HepG2 (cell line): Measurements from ENCODE around the gene BRD8. TPM values are rescaled to one million over a fixed set of nuclear protein-coding genes. Genes with fewer than 3 reads are reported as not detected.
A peak's percentile ranks its signal among the peaks of the same experiment; 100 is the strongest.

Experiments
- ATAC-seq: fragments of 200-7000 bp; cut with Tn5 transposase; 3 replicates; pipeline ENCODE4 v1.9.1; 2020; ENCODE audit warnings: mild to moderate bottlenecking, moderate library complexity
- BruUV-seq: library from RNA; stranded (reverse); fragments of 400-500 nt; replicated peaks from 2 replicates; lab custom pipeline; 2021; lab: Mats Ljungman, UMichigan
- CTCF ChIA-PET: fragments of 300-600 bp; formaldehyde crosslinking; extraction: SDS; loops from one replicate; lab custom pipeline; 2021; ENCODE audit warnings: low total read pairs, inconsistent platforms, low intra/inter-chr PET ratio; lab: Yijun Ruan, JAX
- POLR2A ChIA-PET: fragments of 350-600 bp; sonication (Branson Sonifier 250); formaldehyde crosslinking; loops from one replicate; lab custom pipeline; 2020; ENCODE audit warnings: antibody characterized with exemption, inconsistent platforms; lab: Yijun Ruan, JAX
- DNase-seq: peaks from one replicate; pipeline ENCODE4 v3.0.0-alpha.2; 2015; ENCODE audit warnings: low spot score
- FAIRE-seq: peaks from 3 replicates; lab custom pipeline; 2011; peaks lifted over from hg19 to GRCh38; lab: Jason Lieb, UNC
- H2AFZ ChIP-seq: one replicate; pipeline ENCODE4 v1.6.1; 2011; ENCODE audit warnings: low read length, inconsistent platforms
- H3K27ac ChIP-seq: fragments of 300-600 bp; 3 replicates; pipeline ENCODE4 v1.8.0; 2011; ENCODE audit warnings: mixed run types, mild to moderate bottlenecking, mixed read lengths, low read length, inconsistent platforms; ENCODE audit not compliant: insufficient read depth; ENCODE audit errors: extremely low read length
- H3K27me3 ChIP-seq, 2 experiments: fragments of 200-600 bp in 1 of 2; 2 replicates in 1 of 2; 3 replicates in 1 of 2; pipeline versions ENCODE4 v1.6.0 to v1.8.0; 2011; ENCODE audit warnings: low read length in 2 of 2, mild to moderate bottlenecking in 2 of 2, moderate library complexity in 2 of 2, inconsistent platforms in 1 of 2; ENCODE audit not compliant: insufficient read depth in 2 of 2, control insufficient read depth in 1 of 2
- H3K36me3 ChIP-seq, 2 experiments: fragments of 200-600 bp in 1 of 2; replicated peaks in 1 of 2; 2 replicates in 1 of 2; 3 replicates in 1 of 2; pipeline versions ENCODE4 v1.5.1 to v1.8.0; 2011; ENCODE audit warnings: low read length in 2 of 2, inconsistent platforms in 1 of 2; ENCODE audit not compliant: insufficient read depth in 2 of 2, control insufficient read depth in 1 of 2
- H3K4me1 ChIP-seq: 2 replicates; pipeline ENCODE4 v1.5.1; 2012; ENCODE audit warnings: low read length, inconsistent platforms; ENCODE audit not compliant: insufficient read depth
- H3K4me2 ChIP-seq: 2 replicates; pipeline ENCODE4 v1.6.0; 2011; ENCODE audit warnings: low read depth, low read length, inconsistent platforms
- H3K4me3 ChIP-seq, 3 experiments: fragments of 200-600 bp in 1 of 3; sonication (generic), shearing (Covaris generic) in 1 of 3; replicated peaks in 1 of 3; 2 replicates each; pipeline ENCODE4 v1.5.1; 2011 to 2016; ENCODE audit warnings: low read length in 3 of 3, inconsistent platforms in 2 of 3, low read depth in 2 of 3, mild to moderate bottlenecking in 2 of 3, control low read depth in 1 of 3, mixed read lengths in 1 of 3; ENCODE audit not compliant: insufficient read depth in 1 of 3
- H3K79me2 ChIP-seq: one replicate; pipeline ENCODE4 v1.6.1; 2011; ENCODE audit warnings: low read length, inconsistent platforms; ENCODE audit not compliant: insufficient read depth
- H3K9ac ChIP-seq: 2 replicates; pipeline ENCODE4 v1.6.0; 2011; ENCODE audit warnings: mild to moderate bottlenecking, low read depth, low read length, inconsistent platforms; ENCODE audit not compliant: insufficient read depth
- H3K9me3 ChIP-seq: 2 replicates; pipeline ENCODE4 v1.5.1; 2012; ENCODE audit warnings: mild to moderate bottlenecking, low read length
- H4K20me1 ChIP-seq: 2 replicates; pipeline ENCODE4 v1.6.0; 2011; ENCODE audit warnings: inconsistent platforms, mild to moderate bottlenecking, low read length, moderate library complexity; ENCODE audit not compliant: insufficient read depth
- CHCHD3 ChIP-seq: sonication (generic); formaldehyde crosslinking; IDR thresholded peaks from 2 replicates; pipeline ENCODE4 v1.8.0; 2022; ENCODE audit warnings: mild to moderate bottlenecking, missing genetic modification reagents, moderate library complexity
- FOXJ3 ChIP-seq: sonication (generic); formaldehyde crosslinking; IDR thresholded peaks from 2 replicates; pipeline ENCODE4 v1.4.0; 2020; ENCODE audit warnings: missing genetic modification reagents, mild to moderate bottlenecking, borderline replicate concordance
- FOXP4 ChIP-seq: sonication (generic); formaldehyde crosslinking; IDR thresholded peaks from 2 replicates; pipeline ENCODE4 v1.4.0; 2020; ENCODE audit warnings: missing genetic modification reagents
- HES4 ChIP-seq: sonication (generic); formaldehyde crosslinking; IDR thresholded peaks from 2 replicates; pipeline ENCODE4 v1.9.0; 2021; ENCODE audit warnings: mild to moderate bottlenecking, missing genetic modification reagents, borderline replicate concordance
- RBFOX2 ChIP-seq: fragments of 200-400 bp; formaldehyde crosslinking; IDR thresholded peaks from 2 replicates; pipeline ENCODE4 v1.6.1; 2017; ENCODE audit warnings: low read depth, mild to moderate bottlenecking, low read length
- SNAPC2 ChIP-seq: sonication (generic); formaldehyde crosslinking; IDR thresholded peaks from 2 replicates; pipeline ENCODE4 v1.8.1; 2022; ENCODE audit warnings: mild to moderate bottlenecking, missing genetic modification reagents
- XRCC5 ChIP-seq: fragments of 200-400 bp; formaldehyde crosslinking; optimal IDR thresholded peaks from 2 replicates; pipeline ENCODE3; 2017; ENCODE audit warnings: mild to moderate bottlenecking, low read length
- ZBTB43 ChIP-seq: sonication (generic); formaldehyde crosslinking; conservative IDR thresholded peaks from 2 replicates; pipeline ENCODE4 v1.4.0; 2020; ENCODE audit warnings: missing genetic modification reagents
- ZC3H13 ChIP-seq: sonication (generic); formaldehyde crosslinking; IDR thresholded peaks from 2 replicates; pipeline ENCODE4 v1.8.1; 2023; ENCODE audit warnings: mild to moderate bottlenecking, missing genetic modification reagents, moderate library complexity
- ZNF563 ChIP-seq: sonication (generic); formaldehyde crosslinking; IDR thresholded peaks from 2 replicates; pipeline ENCODE4 v1.8.0; 2022; ENCODE audit warnings: mild to moderate bottlenecking, moderate library complexity, missing genetic modification reagents
- ZNF607 ChIP-seq: sonication (generic); formaldehyde crosslinking; IDR thresholded peaks from 2 replicates; pipeline ENCODE4 v1.5.1; 2020; ENCODE audit warnings: missing genetic modification reagents, mild to moderate bottlenecking, borderline replicate concordance
- ZNF777 ChIP-seq: sonication (generic); formaldehyde crosslinking; IDR thresholded peaks from 2 replicates; pipeline ENCODE4 v1.4.0; 2020; ENCODE audit warnings: missing genetic modification reagents
- ZNF784 ChIP-seq: sonication (generic); formaldehyde crosslinking; IDR thresholded peaks from 2 replicates; pipeline ENCODE4 v1.5.1; 2020; ENCODE audit warnings: missing genetic modification reagents, mild to moderate bottlenecking, borderline replicate concordance
- ZNF800 ChIP-seq: sonication (generic); formaldehyde crosslinking; IDR thresholded peaks from 2 replicates; pipeline ENCODE4 v1.4.0; 2020; ENCODE audit warnings: missing genetic modification reagents
- WGBS: methylation state at CpG from one replicate; pipeline ENCODE4 v1.1.6; 2017; ENCODE audit warnings: low lambda C conversion rate; 5-methylcytosine and 5-hydroxymethylcytosine counted together
- in situ Hi-C: cut with HindIII; loops from 2 replicates; pipeline ENCODE4 v1.10.0; 2017; ENCODE audit warnings: low pct_unique_long_range_greater_than_20kb; ENCODE audit not compliant: extremely low pct_ligation_motif_present
- intact Hi-C: fragments of 100-400 bp; cut with micrococcal nuclease; formaldehyde crosslinking; loops from one replicate; pipeline ENCODE4 v1.10.0; 2022; ENCODE audit not compliant: unreplicated experiment
- polyA plus RNA-seq, 8 experiments: library from polyadenylated mRNA; depleted of rRNA in 3 of 8; stranded (reverse) in 7 of 8; unstranded in 1 of 8; fragments of >200 nt; fragmentation: Illumina TruSeq in 4 of 8; extraction: Trizol in 4 of 8; gene quantifications; 2 replicates each; pipeline versions ENCODE4 v1.2.1 to v1.2.3, GENCODE V29; 2011 to 2016; ENCODE audit warnings: low read depth in 4 of 8, missing spikeins in 1 of 8, mixed read lengths in 1 of 8; ENCODE audit not compliant: insufficient read depth in 1 of 8
- total RNA-seq, 5 experiments: library from RNA; depleted of rRNA; stranded (reverse); fragments of >200 nt; fragmentation: Illumina TruSeq; extraction: Trizol; gene quantifications; 2 replicates each; pipeline ENCODE4 v1.2.3, GENCODE V29; 2016; ENCODE audit warnings: low read depth in 1 of 5

BRD8 gene
- total and polyA plus RNA-seq, 2 of the 13 experiments (the other 11 are each of a cell fraction or from before 2014, with no cell fraction given): 62.5 to 71.1 TPM

GRCh38 chr5:138179277-138179857, 937 bp upstream of the BRD8 start (continued):
- 0 out of 2 replicates have a peak, but pooled peaks have one; percentile 7 for TF ChIP-seq FOXP4
- TF ChIP-seq ZNF607 (CRISPR knock-in tag): no peak
- TF ChIP-seq ZBTB43 (CRISPR knock-in tag): 0 out of 2 replicates have a peak, but pooled peaks have one; percentile 25
- 0 out of 2 replicates have a peak, but pooled peaks have one; percentile 53 for TF ChIP-seq CHCHD3
- 0 out of 2 replicates have a peak, but pooled peaks have one; percentile 17 for TF ChIP-seq ZNF777 (CRISPR knock-in tag)

- CTCF ChIA-PET: no interaction called here
- FAIRE-seq: peak; percentile 67
- WGBS: under 1% methylated on average over 16 of the region's 16 CpGs
- DNase-seq: peak; percentile 23
- Histone ChIP-seq H2AFZ (peak overlapping the region; percentile 47), H3K4me2 (peak overlapping the region; percentile 94), H3K27me3 (no peaks in the 10 kb centered on the region; a peak in 1 of 5 replicates), H3K27ac (peak overlapping the region; percentile 96), H3K4me3 (peak overlapping the region; percentile 80 to 92 (median 87)), H4K20me1 (no peaks in the 10 kb centered on the region), H3K9me3 (no peaks in the 10 kb centered on the region), H3K79me2 (peaks cover 40% of the 10 kb centered on the region), H3K9ac (peak overlapping the region; percentile 89), H3K4me1 (peaks cover 36% of the 10 kb centered on the region), H3K36me3 (peaks cover 9 to 35% of the 10 kb centered on the region in 2 experiments)
- intact Hi-C loops (loop anchor here (1.0 to 5.0 kb wide), 2 partner anchors 35 to 174 kb away; partner anchors contain the start of genes CDC23 and KDM3B), in situ Hi-C loops (loop anchor here (25.0 kb wide), 1 partner anchor 234 kb away; no protein-coding TSS in a partner anchor)
- TSS peak; percentile 83 for BruUV-seq
- ATAC-seq: peak; percentile 58
- POLR2A ChIA-PET: interaction anchor here (1.2 to 2.8 kb wide), 3 partner anchors 35 to 175 kb away, joined by 3 to 9 read pairs (median 5); partner anchors contain the start of genes CDC23, FAM53C and KDM3B
- TF ChIP-seq ZNF784 (no peak), ZNF800 (CRISPR knock-in tag) (peak; percentile 73; the same call in 1 of the 2 replicates), ZNF563 (CRISPR knock-in tag) (0 out of 2 replicates have a peak, but pooled peaks have one; percentile 28), FOXJ3 (CRISPR knock-in tag) (0 out of 2 replicates have a peak, but pooled peaks have one; percentile 41), RBFOX2 (0 out of 2 replicates have a peak, but pooled peaks have one; percentile 24), HES4 (CRISPR knock-in tag) (0 out of 2 replicates have a peak, but pooled peaks have one; percentile 18), XRCC5 (peak; percentile 18), SNAPC2 (CRISPR knock-in tag) (peak; percentile 8; the same call in 1 of the 2 replicates), ZC3H13 (CRISPR knock-in tag) (0 out of 2 replicates have a peak, but pooled peaks have one; percentile 9)
Observed at GRCh38 chr5:138177941-138178515, 402 bp downstream of the BRD8 start.
